Measurements from ENCODE around the gene CHST12. TPM values are rescaled to one million over a fixed set of nuclear protein-coding genes. Genes with fewer than 3 reads are reported as not detected.

Gene CHST12
- total RNA-seq, 1 donor from 2014 or later: 27.3 TPM

- H3K4me3 Mint-ChIP-seq (ENCODE audit: unreplicated experiment): no peak overlapping the region
- H3K4me1 Mint-ChIP-seq (ENCODE audit: low read depth, unreplicated experiment): peaks cover 15% of the 10 kb centered on the region
- H3K27ac Mint-ChIP-seq (ENCODE audit: unreplicated experiment): no peak overlapping the region
- H3K27me3 Mint-ChIP-seq (ENCODE audit: unreplicated experiment): peaks cover 6% of the 10 kb centered on the region
- TF ChIP-seq CTCF (IDR thresholded peaks at IDR 0.05; ENCODE audit: partially characterized antibody, unreplicated experiment): no peak
- no peaks in the 10 kb centered on the region for H3K36me3 Mint-ChIP-seq (ENCODE audit: unreplicated experiment)
- peaks cover 4% of the 10 kb centered on the region for H3K9me3 Mint-ChIP-seq (ENCODE audit: unreplicated experiment)
- DNase-seq: no peak
These were observed 40.1 kb downstream of the CHST12 start for GRCh38 chr7:2443491-2443890.

DNA sequence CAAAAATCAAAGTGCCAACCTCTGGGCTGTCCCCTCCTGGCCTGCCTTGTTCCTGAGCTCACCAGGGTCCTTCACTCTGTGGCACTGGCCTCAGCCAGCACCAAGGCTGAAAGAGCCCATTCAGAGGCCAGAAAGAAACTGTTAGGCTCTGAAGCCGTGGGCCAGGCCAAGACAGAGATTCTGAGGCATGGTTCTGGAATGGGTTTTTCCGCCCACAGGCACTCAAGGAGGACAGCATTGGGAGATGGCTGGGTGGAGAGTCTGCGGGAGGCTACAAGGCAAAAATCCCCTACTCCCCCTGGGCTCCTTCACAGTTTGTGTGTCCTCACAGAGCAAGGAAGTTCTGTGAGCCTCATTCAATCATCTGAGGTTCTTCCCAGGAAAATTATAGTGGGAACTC is 41.1 kb downstream of the CHST12 start:
- no peak for TF ChIP-seq CTCF (IDR thresholded peaks at IDR 0.05; ENCODE audit: partially characterized antibody, unreplicated experiment)
- Mint-ChIP-seq H3K9me3 (ENCODE audit: unreplicated experiment) (peaks cover 1% of the 10 kb centered on the region), H3K27ac (ENCODE audit: unreplicated experiment) (no peak overlapping the region), H3K4me1 (ENCODE audit: low read depth, unreplicated experiment) (peaks cover 9% of the 10 kb centered on the region), H3K27me3 (ENCODE audit: unreplicated experiment) (peaks cover 4% of the 10 kb centered on the region), H3K36me3 (ENCODE audit: unreplicated experiment) (no peaks in the 10 kb centered on the region), H3K4me3 (ENCODE audit: unreplicated experiment) (no peak overlapping the region)
- no peak for DNase-seq

GRCh38 chr7:2445047-2445446 is 41.6 kb downstream of the CHST12 start:
- H3K27ac Mint-ChIP-seq (ENCODE audit: unreplicated experiment): no peak overlapping the region

DNA sequence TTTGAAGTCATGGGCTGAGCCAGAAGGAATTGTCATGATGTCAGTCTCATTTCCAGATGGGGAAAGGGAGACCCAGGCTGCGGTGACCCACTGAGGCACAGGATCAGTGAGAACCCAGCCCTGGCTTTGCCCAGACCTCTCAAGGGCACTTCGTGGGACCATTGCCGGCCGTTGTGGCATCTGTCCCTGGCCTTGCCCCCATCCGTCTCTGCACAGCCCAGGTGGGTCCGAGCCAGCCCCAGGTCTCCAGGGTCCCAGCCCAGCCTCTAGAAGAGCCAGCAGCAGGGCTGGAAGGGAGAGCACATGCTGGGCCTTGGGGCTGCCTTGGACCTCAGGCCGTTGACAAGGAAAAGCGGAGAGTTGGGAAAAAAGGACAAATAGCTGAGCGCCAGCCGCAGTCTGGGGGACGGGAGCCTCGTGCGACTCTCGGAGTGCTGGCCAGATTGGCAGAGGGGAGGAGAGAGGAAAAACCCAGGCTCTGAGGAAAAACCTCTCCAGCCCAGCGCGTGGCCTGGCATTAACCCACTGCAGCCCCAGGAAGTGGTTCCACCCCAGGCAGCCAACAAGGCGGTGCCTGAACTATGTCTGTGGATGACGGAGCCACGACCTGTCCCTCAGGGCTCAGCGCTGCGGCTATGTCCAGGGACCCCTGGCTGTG is 42.6 kb downstream of the CHST12 start:
- TF ChIP-seq CTCF (IDR thresholded peaks at IDR 0.05; ENCODE audit: partially characterized antibody, unreplicated experiment): no peak
- no peaks in the 10 kb centered on the region for H3K4me1 Mint-ChIP-seq (ENCODE audit: low read depth, unreplicated experiment)
- no peak for DNase-seq
- no peak overlapping the region for H3K4me3 Mint-ChIP-seq (ENCODE audit: unreplicated experiment)
- H3K27me3 Mint-ChIP-seq (ENCODE audit: unreplicated experiment): no peaks in the 10 kb centered on the region
- H3K9me3 Mint-ChIP-seq (ENCODE audit: unreplicated experiment): peaks cover 1% of the 10 kb centered on the region
- no peak overlapping the region for H3K27ac Mint-ChIP-seq (ENCODE audit: unreplicated experiment)
- no peaks in the 10 kb centered on the region for H3K36me3 Mint-ChIP-seq (ENCODE audit: unreplicated experiment)

More at GRCh38 chr7:2445047-2445446, 41.6 kb downstream of the CHST12 start:
- DNase-seq: no peak
- TF ChIP-seq CTCF (IDR thresholded peaks at IDR 0.05; ENCODE audit: partially characterized antibody, unreplicated experiment): no peak
- H3K9me3 Mint-ChIP-seq (ENCODE audit: unreplicated experiment): peaks cover 1% of the 10 kb centered on the region
- H3K4me1 Mint-ChIP-seq (ENCODE audit: low read depth, unreplicated experiment): peaks cover 8% of the 10 kb centered on the region
- H3K27me3 Mint-ChIP-seq (ENCODE audit: unreplicated experiment): peaks cover 3% of the 10 kb centered on the region
- H3K4me3 Mint-ChIP-seq (ENCODE audit: unreplicated experiment): no peak overlapping the region
- H3K36me3 Mint-ChIP-seq (ENCODE audit: unreplicated experiment): no peaks in the 10 kb centered on the region

GRCh38 chr7:2446676-2447075 is 43.3 kb downstream of the CHST12 start:
- no peak for TF ChIP-seq CTCF (IDR thresholded peaks at IDR 0.05; ENCODE audit: partially characterized antibody, unreplicated experiment)
- H3K9me3 Mint-ChIP-seq (ENCODE audit: unreplicated experiment): peaks cover 1% of the 10 kb centered on the region
- H3K4me3 Mint-ChIP-seq (ENCODE audit: unreplicated experiment): no peak overlapping the region
- H3K27ac Mint-ChIP-seq (ENCODE audit: unreplicated experiment): no peak overlapping the region
- no peak for DNase-seq
- no peaks in the 10 kb centered on the region for H3K4me1 Mint-ChIP-seq (ENCODE audit: low read depth, unreplicated experiment)
- no peaks in the 10 kb centered on the region for H3K27me3 Mint-ChIP-seq (ENCODE audit: unreplicated experiment)
- no peaks in the 10 kb centered on the region for H3K36me3 Mint-ChIP-seq (ENCODE audit: unreplicated experiment)

Data from glutamatergic neuron (in vitro differentiated cells).